ENCODE measurements around the gene TDRD9.
A peak's percentile ranks its signal among the peaks of the same experiment; 100 is the strongest.

The TDRD9 gene

DNA sequence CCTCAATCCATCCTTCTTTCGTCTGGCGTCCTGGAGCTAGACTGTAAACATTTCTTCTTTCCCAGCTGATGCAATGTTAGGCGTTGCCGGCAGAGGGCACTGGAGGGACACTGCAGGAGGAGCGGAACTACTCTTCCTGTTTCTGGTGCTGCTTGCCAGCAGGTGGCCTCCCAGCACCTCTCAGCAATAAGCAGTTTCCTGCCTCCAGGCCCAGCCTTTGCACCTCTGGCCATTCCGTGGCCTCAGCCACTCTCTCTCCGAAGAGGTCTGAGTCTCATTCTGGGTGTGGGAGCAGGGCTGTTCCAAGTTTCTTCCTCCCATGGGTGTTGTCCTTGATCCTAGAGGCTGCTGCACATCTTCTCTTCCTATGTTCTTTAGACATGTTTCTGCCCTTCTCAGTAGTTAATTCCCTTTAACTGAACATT, 149.8 kb downstream of the TDRD9 start:
- Histone ChIP-seq H3K9ac (ENCODE audit: low read length) (no peak overlapping the region), H3K4me2 (ENCODE audit: low read depth, low read length) (peak overlapping the region; percentile 32; the same call in 1 of the 2 replicates), H3K9me2 (replicated peaks; ENCODE audit: insufficient read depth, low read length) (no peaks in the 10 kb centered on the region), H2AFZ (ENCODE audit: low read length) (peak overlapping the region; percentile 51; the same call in 1 of the 2 replicates), H3F3A (ENCODE audit: insufficient read depth, low read length) (no peaks in the 10 kb centered on the region), H3K79me2 (ENCODE audit: low read length) (no peaks in the 10 kb centered on the region), H4K20me1 (ENCODE audit: insufficient read depth, low read length) (no peaks in the 10 kb centered on the region), H3K4me1 (ENCODE audit: low read length) (no peaks in the 10 kb centered on the region), H3K27ac (ENCODE audit: low read length) (no peak overlapping the region), H3K36me3 (replicated peaks; ENCODE audit: insufficient read depth, low read length) (no peaks in the 10 kb centered on the region), H3K27me3 (replicated peaks; ENCODE audit: insufficient read depth, low read length) (peaks cover 13% of the 10 kb centered on the region), H3K9me3 (replicated peaks; ENCODE audit: insufficient read depth, low read length) (no peaks in the 10 kb centered on the region), H3K4me3 (ENCODE audit: low read length) (no peak overlapping the region)
- DNase-seq: peak; percentile 76
- no peak for TF ChIP-seq EZH2 (optimal IDR thresholded peaks at IDR 0.05; ENCODE audit: low read depth, low read length)
- TF ChIP-seq, protein P1, sequence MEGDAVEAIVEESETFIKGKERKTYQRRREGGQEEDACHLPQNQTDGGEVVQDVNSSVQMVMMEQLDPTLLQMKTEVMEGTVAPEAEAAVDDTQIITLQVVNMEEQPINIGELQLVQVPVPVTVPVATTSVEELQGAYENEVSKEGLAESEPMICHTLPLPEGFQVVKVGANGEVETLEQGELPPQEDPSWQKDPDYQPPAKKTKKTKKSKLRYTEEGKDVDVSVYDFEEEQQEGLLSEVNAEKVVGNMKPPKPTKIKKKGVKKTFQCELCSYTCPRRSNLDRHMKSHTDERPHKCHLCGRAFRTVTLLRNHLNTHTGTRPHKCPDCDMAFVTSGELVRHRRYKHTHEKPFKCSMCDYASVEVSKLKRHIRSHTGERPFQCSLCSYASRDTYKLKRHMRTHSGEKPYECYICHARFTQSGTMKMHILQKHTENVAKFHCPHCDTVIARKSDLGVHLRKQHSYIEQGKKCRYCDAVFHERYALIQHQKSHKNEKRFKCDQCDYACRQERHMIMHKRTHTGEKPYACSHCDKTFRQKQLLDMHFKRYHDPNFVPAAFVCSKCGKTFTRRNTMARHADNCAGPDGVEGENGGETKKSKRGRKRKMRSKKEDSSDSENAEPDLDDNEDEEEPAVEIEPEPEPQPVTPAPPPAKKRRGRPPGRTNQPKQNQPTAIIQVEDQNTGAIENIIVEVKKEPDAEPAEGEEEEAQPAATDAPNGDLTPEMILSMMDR (IDR thresholded peaks at IDR 0.05; ENCODE audit: low read length): peak; percentile 94

DNA sequence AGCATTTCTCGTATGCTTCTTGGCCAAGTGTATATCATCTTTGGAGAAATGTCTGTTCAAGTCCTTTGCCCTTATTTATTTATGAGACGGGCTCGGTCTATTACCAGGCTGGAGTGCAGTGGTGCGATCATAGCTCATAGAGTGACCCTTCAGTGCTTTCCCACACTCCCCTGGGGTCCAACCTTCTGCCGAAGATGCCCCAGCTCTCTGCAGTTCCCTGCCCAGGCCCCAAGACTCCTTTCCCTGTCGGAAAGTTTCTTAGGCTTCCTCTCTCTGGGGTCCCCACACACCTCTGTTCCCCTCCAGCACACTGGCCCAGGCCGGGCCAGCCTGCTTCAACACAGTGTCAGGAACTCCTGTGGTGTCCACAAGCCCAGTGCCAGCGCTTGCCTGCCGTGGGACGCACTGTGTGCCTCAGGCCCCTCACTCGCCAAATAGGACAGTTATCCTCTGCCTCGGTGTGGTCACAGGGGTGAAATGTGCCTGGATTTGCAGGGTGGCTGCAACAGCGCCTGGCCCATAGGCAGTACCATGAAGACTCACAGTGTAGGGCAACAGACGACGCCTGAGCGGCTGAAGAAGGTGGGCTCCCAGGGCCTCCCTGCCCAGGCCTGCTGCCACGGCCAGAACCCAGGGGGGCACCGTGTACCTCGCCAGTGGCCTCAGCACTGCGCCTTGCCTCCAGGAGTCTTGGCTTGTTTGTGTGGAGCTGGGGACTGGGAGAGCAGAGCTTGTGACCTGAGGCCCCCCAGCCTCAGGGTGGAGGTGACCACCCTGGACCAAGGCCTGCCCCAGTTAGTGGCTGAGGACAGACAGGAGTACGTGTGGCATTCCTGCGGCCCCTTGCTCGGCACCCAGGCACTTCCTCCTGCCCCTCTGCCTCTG, 152.4 kb downstream of the TDRD9 start:
- H3K36me3 ChIP-seq (replicated peaks; ENCODE audit: insufficient read depth, low read length): no peaks in the 10 kb centered on the region
- no peak for DNase-seq
- no peaks in the 10 kb centered on the region for H3F3A ChIP-seq (ENCODE audit: insufficient read depth, low read length)
- H3K4me2 ChIP-seq (ENCODE audit: low read depth, low read length): no peak overlapping the region
- peaks cover 24% of the 10 kb centered on the region for H3K27me3 ChIP-seq (replicated peaks; ENCODE audit: insufficient read depth, low read length)
- H3K4me3 ChIP-seq (ENCODE audit: low read length): no peak overlapping the region
- no peak overlapping the region for H2AFZ ChIP-seq (ENCODE audit: low read length)
- TF ChIP-seq EZH2phosphoT487 (IDR thresholded peaks at IDR 0.05; ENCODE audit: low read length) (no peak), EZH2 (optimal IDR thresholded peaks at IDR 0.05; ENCODE audit: low read depth, low read length) (no peak)
- TF ChIP-seq, protein P1 (IDR thresholded peaks at IDR 0.05; ENCODE audit: low read length): no peak
- no peaks in the 10 kb centered on the region for H3K9me3 ChIP-seq (replicated peaks; ENCODE audit: insufficient read depth, low read length)
- no peaks in the 10 kb centered on the region for H3K9me2 ChIP-seq (replicated peaks; ENCODE audit: insufficient read depth, low read length)
- H4K20me1 ChIP-seq (ENCODE audit: insufficient read depth, low read length): no peaks in the 10 kb centered on the region
- no peak overlapping the region for H3K27ac ChIP-seq (ENCODE audit: low read length)
- H3K4me1 ChIP-seq (ENCODE audit: low read length): no peaks in the 10 kb centered on the region
- no peaks in the 10 kb centered on the region for H3K79me2 ChIP-seq (ENCODE audit: low read length)
- no peak overlapping the region for H3K9ac ChIP-seq (ENCODE audit: low read length)

DNA sequence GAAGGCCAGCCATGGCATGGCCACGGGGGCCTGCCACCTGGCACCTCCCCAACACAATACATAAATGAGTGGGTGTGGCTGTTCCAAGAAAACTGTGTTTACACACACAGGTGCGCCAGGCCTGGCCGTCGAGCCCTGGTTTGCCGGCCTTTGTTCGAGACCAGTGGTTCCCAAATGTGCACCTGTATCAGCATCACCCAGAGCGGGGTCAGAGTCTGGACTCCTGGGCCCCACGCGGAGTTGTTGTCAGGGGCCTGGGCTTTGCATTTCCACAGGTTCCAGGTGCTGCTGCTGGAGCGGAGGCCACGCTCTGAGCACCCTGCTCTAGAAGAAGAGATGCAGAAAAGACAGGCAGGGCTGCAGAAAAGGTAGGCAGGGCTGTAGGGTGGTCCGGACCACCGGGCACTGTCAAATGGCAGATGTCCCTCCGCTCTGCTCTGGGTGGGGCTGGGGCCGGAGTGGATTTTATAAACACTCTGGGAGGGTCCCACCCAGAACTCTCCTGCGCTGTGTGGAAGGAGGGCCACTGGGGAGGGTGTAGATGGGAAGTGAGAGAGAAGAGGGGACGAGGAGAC, 153.1 kb downstream of the TDRD9 start:
- no peak overlapping the region for H3K4me2 ChIP-seq (ENCODE audit: low read depth, low read length)
- H3K4me3 ChIP-seq (ENCODE audit: low read length): no peak overlapping the region
- no peak for DNase-seq
- no peak overlapping the region for H3K27ac ChIP-seq (ENCODE audit: low read length)
- H3K36me3 ChIP-seq (replicated peaks; ENCODE audit: insufficient read depth, low read length): no peaks in the 10 kb centered on the region
- H3K4me1 ChIP-seq (ENCODE audit: low read length): no peaks in the 10 kb centered on the region
- no peak overlapping the region for H3K9ac ChIP-seq (ENCODE audit: low read length)
- no peaks in the 10 kb centered on the region for H3F3A ChIP-seq (ENCODE audit: insufficient read depth, low read length)
- H3K9me2 ChIP-seq (replicated peaks; ENCODE audit: insufficient read depth, low read length): no peaks in the 10 kb centered on the region
- TF ChIP-seq EZH2 (optimal IDR thresholded peaks at IDR 0.05; ENCODE audit: low read depth, low read length) (no peak), EZH2phosphoT487 (IDR thresholded peaks at IDR 0.05; ENCODE audit: low read length) (no peak)
- TF ChIP-seq, protein P1 (IDR thresholded peaks at IDR 0.05; ENCODE audit: low read length): no peak
- no peaks in the 10 kb centered on the region for H4K20me1 ChIP-seq (ENCODE audit: insufficient read depth, low read length)
- peaks cover 24% of the 10 kb centered on the region for H3K27me3 ChIP-seq (replicated peaks; ENCODE audit: insufficient read depth, low read length)
- no peaks in the 10 kb centered on the region for H3K79me2 ChIP-seq (ENCODE audit: low read length)
- H2AFZ ChIP-seq (ENCODE audit: low read length): no peak overlapping the region
- H3K9me3 ChIP-seq (replicated peaks; ENCODE audit: insufficient read depth, low read length): no peaks in the 10 kb centered on the region

All from MM.1S (cell line).